VCaP (cell line): ENCODE results near the gene CHSY3.
A peak's percentile ranks its signal among the peaks of the same experiment; 100 is the strongest.

ENCODE experiments used
- H3K27ac ChIP-seq: fragments of 450-650 bp; 2 replicates; pipeline ENCODE4 v1.5.1; 2017
- TF ChIP-seq, protein P1 (sequence below): fragments of 450-650 bp; conservative IDR thresholded peaks from 2 replicates; pipeline ENCODE4 v1.5.1; 2017; ENCODE audit warnings: mild to moderate bottlenecking, moderate library complexity

CHSY3 gene

DNA sequence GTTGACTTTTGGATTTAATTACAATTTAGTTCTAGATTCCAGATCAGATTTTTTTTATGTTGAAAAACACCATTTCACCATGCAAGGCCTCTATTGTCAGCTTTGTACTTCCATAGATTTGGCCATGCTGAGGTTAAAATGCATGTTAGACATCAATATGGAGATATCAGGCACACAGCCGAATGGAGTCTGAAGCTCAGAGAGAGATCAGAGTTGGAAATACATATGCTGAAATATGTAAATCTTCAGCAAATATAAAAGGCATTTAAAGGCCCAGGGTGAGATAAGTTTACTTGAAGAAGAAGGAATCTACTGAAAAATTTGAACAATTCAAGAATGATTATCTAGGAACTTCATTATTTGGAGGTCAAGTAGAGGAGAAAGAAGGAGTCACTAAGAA lies 139.6 kb downstream of the CHSY3 start:
- H3K27ac ChIP-seq, result no peak overlapping the region
- TF ChIP-seq, protein P1, sequence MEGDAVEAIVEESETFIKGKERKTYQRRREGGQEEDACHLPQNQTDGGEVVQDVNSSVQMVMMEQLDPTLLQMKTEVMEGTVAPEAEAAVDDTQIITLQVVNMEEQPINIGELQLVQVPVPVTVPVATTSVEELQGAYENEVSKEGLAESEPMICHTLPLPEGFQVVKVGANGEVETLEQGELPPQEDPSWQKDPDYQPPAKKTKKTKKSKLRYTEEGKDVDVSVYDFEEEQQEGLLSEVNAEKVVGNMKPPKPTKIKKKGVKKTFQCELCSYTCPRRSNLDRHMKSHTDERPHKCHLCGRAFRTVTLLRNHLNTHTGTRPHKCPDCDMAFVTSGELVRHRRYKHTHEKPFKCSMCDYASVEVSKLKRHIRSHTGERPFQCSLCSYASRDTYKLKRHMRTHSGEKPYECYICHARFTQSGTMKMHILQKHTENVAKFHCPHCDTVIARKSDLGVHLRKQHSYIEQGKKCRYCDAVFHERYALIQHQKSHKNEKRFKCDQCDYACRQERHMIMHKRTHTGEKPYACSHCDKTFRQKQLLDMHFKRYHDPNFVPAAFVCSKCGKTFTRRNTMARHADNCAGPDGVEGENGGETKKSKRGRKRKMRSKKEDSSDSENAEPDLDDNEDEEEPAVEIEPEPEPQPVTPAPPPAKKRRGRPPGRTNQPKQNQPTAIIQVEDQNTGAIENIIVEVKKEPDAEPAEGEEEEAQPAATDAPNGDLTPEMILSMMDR, result no peak

DNA sequence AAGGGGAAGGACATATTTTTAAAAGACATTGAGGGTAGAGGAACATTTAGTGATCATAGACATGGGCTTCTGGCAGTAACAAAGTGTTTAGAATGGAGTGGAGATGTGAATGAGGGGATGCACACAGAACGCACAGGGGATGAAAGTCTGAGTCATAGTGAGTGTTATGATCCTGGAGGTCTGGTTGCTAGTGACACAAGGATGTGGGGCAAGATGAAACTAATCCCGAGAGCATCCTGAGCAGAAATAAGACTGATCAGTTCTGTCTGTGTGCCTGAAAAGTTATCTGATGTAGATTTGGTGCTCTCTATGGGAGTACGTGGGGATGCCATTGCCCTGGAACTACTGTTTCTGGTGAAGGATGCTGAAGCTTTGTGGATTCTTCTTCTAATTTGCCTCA lies 141.1 kb downstream of the CHSY3 start:
- H3K27ac ChIP-seq, result no peak overlapping the region
- TF ChIP-seq, protein P1, result no peak

DNA sequence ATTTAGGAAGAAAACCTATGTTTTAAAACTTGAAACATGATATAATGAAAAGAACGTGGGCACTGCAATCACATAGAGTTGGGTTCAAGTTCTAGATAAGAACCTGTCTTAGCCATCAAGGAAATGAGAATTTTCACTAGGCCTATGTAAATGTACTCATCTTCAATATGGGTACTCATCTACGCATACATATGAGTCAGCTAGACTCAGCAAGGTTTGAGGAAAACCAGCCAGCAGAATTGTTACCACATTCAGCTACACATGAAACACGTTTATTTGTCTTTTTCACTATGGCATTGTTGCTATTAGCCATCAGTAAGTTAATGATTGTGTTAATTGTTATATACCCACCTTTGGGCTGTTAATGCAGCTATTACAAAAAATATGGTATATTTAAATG lies 146.3 kb downstream of the CHSY3 start:
- no peak overlapping the region for H3K27ac ChIP-seq
- TF ChIP-seq, protein P1, result no peak

DNA sequence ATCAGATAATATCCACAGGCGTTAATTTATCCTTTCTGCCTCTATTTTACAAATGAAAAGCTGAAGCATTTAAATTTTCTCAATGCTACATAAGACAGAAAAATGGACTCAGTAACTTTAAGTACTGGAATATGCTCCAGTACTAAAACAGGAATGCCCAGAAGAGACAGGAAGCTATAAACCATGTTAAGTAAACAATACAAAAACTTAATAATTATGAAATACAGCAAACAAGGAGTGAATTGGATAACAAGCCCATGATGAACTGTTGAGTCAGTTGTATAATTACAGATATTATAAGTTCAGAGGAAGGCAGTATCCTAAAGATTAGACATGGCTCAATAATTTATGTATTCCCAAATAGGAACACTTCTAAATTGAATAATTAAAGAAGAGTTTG lies 148.5 kb downstream of the CHSY3 start:
- peak overlapping the region; percentile 62 for H3K27ac ChIP-seq
- TF ChIP-seq, protein P1, result no peak

DNA sequence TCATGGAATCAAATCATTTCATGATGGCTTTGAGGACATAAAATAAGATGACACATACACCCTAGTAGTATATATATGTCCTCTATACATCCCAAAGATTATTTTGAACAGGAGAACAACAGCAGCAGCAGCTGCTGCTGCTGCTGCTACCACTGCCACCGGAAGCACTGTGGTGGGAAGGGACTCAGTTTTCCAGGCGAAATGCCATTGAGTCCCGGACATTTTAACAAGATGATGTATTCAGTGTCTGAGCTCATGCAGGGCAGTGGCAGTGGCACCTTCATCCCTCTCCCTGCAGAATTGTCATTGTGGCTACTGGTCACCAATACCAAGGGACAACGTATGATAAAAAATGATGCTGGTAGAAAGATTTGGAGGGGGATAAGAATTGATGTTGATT lies 151.3 kb downstream of the CHSY3 start:
- no peak overlapping the region for H3K27ac ChIP-seq
- TF ChIP-seq, protein P1, result no peak

DNA sequence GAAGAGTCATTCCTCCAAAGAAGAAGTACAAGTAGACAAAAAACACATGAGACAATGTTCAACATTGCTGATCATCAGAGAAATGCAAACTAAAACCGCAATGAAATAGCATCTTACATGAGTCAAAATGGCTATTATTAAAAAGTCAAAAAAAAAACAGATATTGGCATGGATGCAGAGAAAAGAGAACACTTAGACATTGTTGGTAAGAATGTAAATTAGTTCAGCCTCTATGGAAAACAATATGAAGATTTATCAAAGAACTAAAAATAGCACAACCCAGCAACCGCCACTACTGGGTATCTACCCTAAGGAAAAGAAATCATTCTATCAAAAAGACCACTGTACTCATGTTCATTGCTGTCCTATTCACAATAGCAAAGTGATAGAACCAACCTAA lies 157.5 kb downstream of the CHSY3 start:
- TF ChIP-seq, protein P1, result no peak
- H3K27ac ChIP-seq, result no peak overlapping the region

DNA sequence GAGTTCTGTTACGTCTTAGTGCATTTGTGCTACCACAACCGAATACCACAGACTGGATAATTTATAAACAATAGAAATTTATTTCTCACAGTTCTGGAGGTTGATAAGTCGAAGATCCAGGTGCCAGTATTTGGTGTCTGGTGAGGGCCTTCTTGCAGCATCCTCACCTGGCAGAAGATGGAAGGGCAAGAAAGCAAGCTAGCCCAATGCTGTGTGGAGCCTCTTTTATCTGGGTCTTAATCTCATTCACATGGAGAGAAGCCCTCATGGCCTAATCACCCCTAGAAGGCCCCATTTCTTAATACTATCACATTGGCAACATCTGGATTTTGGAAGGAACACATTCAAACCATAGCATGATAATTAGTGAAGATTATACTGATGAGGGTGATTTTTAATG lies 159.3 kb downstream of the CHSY3 start:
- H3K27ac ChIP-seq, result no peak overlapping the region
- TF ChIP-seq, protein P1, result no peak

DNA sequence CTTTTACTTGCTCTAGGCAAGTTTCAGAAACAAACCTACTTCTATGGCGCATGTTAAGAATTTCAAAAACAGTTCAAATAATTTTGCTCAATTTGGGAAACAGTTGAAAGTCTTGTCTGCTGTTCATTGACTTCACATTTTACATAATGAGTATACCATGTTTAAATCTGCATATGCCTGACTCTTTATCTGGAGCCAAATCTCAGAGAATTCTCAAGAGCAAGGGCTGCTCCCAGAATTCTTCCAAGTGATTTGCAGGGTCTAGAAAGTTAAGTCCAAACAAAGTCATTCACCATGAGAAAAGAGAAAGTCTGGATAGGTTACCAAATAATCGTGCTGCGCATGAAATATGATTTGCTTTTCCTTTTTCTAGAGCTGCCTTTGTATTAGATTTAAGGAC lies 160.2 kb downstream of the CHSY3 start:
- TF ChIP-seq, protein P1, result no peak
- no peak overlapping the region for H3K27ac ChIP-seq
